ENCODE results near the gene DNAJC13. TPM values are rescaled to one million over a fixed set of nuclear protein-coding genes. Genes with fewer than 3 reads are reported as not detected.
A peak's percentile ranks its signal among the peaks of the same experiment; 100 is the strongest.

DNAJC13 gene
- total RNA-seq, 2 donors from 2014 or later, result 47.9 to 49.4 TPM

- ATAC-seq (no peak), DNase-seq (no peak)
- intact Hi-C loops (cut with DNase I, micrococcal nuclease), result no loop called here
Measured at GRCh38 chr3:132456136-132456535, 38.8 kb downstream of the DNAJC13 start.

DNA sequence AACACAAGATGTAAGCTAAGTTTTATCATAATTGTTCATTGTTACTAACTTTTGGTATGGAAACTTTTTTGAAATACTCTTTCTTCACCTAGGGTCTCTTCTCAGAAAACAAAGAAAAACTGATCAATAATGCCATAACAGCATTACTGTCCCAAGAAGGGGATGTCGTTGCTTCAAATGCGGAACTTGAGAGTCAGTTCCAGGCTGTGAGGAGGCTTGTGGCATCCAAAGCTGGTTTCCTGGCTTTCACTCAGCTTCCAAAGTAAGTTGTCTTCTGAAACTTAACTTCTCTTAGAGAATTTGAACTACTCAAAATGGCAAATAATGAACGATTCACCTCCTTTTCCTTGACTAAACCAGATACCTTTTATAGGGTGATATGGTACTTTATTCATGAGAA is 39.3 kb downstream of the DNAJC13 start:
- ATAC-seq (no peak), DNase-seq (no peak)
- intact Hi-C loops (cut with DNase I, micrococcal nuclease), result no loop called here

DNA sequence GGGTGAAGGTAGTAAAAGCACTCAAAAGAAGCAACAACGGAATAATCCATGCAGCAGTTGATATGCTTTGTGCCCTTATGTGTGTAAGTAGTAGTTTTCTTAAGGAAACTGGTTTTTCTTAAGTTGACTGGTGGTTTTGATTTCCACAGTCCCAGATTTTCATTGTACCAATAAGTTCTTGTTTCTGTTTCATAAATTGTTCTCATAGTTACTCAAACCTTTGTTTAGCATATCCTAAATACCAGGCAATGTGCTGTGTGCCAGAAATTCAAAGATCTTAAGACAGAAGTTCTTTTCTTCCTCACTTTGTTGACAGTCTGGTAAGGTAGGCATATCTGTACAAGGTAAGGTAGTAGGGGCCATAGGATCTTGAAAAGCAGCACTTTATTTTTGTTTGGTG is 40.0 kb downstream of the DNAJC13 start:
- ATAC-seq (no peak), DNase-seq (no peak)
- intact Hi-C loops (cut with DNase I, micrococcal nuclease), result no loop called here

GRCh38 chr3:132459551-132459950 is 42.2 kb downstream of the DNAJC13 start:
- DNase-seq, result no peak
- ATAC-seq, result no peak
- intact Hi-C loops (cut with DNase I, micrococcal nuclease), result no loop called here

- no peak for DNase-seq
- intact Hi-C loops (cut with DNase I, micrococcal nuclease), result no loop called here
- no peak for ATAC-seq
Measured at GRCh38 chr3:132461544-132461943, 44.2 kb downstream of the DNAJC13 start.

DNA sequence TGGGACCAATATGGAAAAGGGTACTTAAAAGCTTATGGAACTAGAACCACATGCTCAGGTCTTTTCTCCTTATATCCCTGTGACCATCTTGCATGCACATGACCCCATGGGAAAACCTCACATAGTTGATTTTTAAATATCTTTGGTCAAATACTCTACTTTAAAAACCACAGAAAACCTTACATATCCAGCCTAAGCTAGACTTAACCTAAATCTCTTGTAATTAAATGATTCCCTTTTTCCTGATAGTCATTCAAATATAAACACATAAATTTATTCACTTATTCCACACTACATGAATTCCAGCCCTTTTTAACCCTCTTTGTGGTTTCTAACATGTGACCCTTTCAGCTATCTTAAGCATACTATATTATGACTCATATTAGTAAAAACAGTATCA is 46.8 kb downstream of the DNAJC13 start:
- ATAC-seq (no peak), DNase-seq (no peak)
- intact Hi-C loops (cut with DNase I, micrococcal nuclease), result no loop called here

DNA sequence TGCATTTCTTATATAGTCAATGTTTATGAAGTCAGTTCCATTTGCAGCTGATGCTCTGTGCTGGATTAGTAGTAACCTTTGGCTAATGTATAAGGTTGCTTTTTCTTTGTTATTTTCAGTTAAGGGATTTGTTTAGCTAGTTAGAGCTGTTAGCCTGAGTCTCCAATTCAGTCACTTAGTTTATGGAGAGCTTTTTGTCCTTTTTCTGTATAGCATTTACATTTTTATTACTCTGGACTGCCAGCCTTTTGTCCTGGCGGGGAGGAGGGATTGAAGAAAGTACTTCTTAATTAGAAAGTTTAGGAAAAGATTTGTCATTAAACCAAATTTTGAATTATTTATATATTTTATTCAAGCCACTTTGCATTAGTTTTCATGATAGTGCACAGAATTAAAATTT is 52.0 kb downstream of the DNAJC13 start:
- intact Hi-C loops (cut with DNase I, micrococcal nuclease), result no loop called here
- DNase-seq (no peak), ATAC-seq (no peak)

GRCh38 chr3:132486099-132486498 is 68.8 kb downstream of the DNAJC13 start:
- ATAC-seq, result no peak
- intact Hi-C loops (cut with DNase I, micrococcal nuclease), result no loop called here
- DNase-seq, result no peak

DNA sequence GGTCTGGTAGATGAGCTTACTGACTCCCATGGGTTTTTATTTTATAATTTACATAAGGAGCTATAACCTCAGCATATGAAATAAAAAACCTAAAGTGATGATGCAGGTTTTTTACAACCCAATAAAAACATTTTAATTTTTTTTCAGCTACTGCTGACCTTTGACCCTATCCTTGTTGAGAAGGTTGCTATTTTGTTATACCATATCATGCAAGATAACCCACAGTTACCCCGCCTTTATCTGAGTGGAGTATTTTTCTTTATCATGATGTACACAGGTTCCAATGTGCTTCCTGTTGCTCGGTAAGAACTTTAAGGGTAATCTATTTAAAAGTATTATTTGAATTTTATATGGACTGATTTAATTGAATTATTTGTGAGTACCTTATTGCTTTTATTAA is 70.8 kb downstream of the DNAJC13 start:
- ATAC-seq (peak; percentile 97), DNase-seq (no peak)
- intact Hi-C loops (cut with DNase I, micrococcal nuclease), result no loop called here

DNA sequence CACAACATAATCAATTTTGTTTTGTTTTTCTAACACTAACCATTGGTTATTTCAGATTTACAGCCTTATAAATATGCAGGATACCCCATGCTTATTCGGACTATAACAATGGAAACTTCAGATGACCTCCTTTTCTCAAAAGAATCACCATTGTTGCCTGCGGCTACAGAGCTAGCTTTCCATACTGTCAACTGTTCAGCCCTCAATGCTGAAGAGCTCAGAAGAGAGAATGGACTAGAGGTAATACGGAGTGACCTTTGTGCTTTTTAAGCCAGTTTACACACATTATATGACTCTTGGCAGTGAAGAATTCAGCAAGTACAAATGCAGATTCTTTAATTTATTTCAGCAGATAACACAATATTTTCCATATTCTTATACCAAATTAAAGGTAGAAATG is 81.8 kb downstream of the DNAJC13 start:
- peak; percentile 88 for ATAC-seq
- DNase-seq, result no peak
- intact Hi-C loops (cut with DNase I, micrococcal nuclease), result no loop called here

- no peak for DNase-seq
- no peak for ATAC-seq
- intact Hi-C loops (cut with DNase I, micrococcal nuclease), result no loop called here
Measured at GRCh38 chr3:132503559-132503958, 86.3 kb downstream of the DNAJC13 start.

DNA sequence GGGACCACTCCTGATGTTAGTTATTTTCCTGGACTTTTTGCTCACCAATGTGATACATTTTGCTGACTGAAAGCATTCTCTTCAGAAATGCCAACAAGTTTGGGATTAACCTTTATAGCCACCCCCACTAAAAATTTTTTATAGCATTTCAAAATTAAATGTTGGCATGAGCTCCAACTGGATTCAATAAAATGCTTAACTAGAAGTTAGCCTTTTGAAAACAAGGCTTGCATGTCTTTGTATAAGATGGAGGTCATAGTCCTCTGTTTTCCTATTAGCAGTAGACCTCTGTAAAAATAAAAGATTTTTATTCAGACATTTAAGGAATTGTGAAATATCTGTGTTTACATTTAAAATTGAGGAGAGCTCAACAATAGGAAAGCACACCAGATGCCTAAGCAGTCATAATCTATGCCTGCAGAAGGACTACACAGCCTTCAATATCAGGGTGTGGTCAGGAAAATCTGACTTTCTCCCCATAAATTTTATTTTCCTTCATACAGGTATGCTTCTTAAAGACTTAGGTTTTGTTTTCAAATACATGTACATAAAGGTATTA is 87.2 kb downstream of the DNAJC13 start:
- intact Hi-C loops (cut with DNase I, micrococcal nuclease), result no loop called here
- no peak for DNase-seq
- peak; percentile 60 for ATAC-seq

DNA sequence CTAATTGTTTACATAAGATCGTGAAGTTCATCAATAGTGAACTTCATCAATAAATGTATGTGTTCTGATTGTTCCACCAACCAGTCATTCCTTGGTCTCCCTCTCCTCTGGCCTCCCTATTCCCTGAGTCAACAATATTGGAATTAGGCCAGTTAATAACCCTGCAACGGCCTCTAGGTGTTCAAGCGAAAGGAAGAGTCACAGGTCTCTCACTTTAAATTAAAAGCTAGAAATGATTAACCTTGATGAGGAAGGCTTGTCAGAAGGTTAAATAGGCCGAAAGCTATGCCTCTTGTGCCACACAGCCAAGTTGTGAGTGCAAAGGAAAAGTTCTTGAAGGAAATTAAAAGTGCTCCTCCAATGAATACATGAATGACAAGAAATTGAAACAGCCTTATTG is 90.4 kb downstream of the DNAJC13 start:
- intact Hi-C loops (cut with DNase I, micrococcal nuclease), result no loop called here

GRCh38 chr3:132509096-132509495 is 91.8 kb downstream of the DNAJC13 start:
- intact Hi-C loops (cut with DNase I, micrococcal nuclease), result no loop called here
- ATAC-seq, result no peak
- DNase-seq, result no peak

More for the DNA sequence above, 90.4 kb downstream of the DNAJC13 start:
- DNase-seq (no peak), ATAC-seq (peak; percentile 85)

GRCh38 chr3:132509506-132509905 is 92.2 kb downstream of the DNAJC13 start:
- DNase-seq, result no peak
- intact Hi-C loops (cut with DNase I, micrococcal nuclease), result no loop called here
- ATAC-seq, result no peak

- ATAC-seq, result no peak
- intact Hi-C loops (cut with DNase I, micrococcal nuclease), result no loop called here
- DNase-seq, result no peak
Measured at GRCh38 chr3:132513057-132513456, 95.8 kb downstream of the DNAJC13 start.

DNA sequence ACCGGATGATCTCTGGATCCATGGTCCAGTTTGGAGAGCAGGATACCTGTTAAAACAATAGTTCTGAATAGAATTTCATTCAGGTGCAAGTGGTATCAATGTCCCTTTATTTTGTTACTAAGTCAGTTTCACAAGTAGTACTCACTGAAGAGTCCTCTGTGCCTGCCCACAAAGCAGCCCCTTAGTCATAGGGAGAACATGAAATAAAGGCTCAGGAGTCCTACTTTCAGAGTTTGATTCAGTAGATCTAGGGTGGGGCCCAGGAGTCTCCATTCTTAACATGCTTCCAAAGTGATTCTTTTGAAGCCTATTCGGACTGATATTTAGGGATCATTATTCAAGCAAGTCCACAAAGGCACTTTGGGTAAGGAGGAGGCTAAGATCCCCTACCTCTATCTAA is 100.0 kb downstream of the DNAJC13 start:
- DNase-seq (no peak), ATAC-seq (no peak)
- intact Hi-C loops (cut with DNase I, micrococcal nuclease), result no loop called here

DNA sequence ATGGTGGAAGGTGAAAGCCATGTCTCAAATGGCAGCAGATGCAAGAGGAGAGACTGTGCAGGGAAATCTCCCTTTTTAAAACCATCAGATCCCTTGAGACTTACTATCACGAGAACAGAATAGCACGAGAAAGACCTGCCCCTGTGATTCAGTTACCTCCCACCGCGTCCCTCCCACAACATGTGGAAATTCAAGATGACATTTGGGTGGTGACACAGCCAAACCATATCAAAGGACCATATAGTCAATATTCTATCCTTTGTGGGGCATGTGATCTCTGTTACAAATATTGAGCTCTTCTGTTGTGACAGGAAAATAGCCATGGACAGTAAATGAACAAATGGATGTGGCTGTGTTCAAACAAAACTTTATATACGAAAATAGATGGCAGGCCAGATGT is 102.6 kb downstream of the DNAJC13 start:
- no peak for DNase-seq
- intact Hi-C loops (cut with DNase I, micrococcal nuclease), result no loop called here

DNA sequence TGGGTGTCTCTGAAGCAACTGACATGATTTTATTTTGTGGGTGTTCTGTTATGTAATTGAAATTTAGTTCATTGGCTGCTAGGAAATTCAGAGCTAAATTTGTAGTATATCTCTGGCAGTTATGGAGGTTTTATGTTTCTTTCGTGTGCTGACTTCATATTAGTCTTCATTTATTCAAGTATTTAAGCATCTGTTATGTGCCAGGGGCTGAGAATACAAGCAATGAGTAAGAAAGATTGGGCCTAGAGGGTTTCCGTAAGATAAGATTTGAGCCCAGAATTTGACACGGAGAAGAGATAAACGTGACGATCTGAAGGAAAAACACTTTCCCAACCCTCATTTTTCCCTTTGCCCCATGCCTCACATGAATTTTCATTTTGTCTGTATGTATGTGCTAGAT is 104.6 kb downstream of the DNAJC13 start:
- DNase-seq (no peak), ATAC-seq (no peak)
- intact Hi-C loops (cut with DNase I, micrococcal nuclease), result no loop called here

More for the DNA sequence above, 102.6 kb downstream of the DNAJC13 start:
- no peak for ATAC-seq

GRCh38 chr3:132522353-132522752 is 105.1 kb downstream of the DNAJC13 start:
- intact Hi-C loops (cut with DNase I, micrococcal nuclease), result no loop called here
- ATAC-seq (no peak), DNase-seq (no peak)

DNA sequence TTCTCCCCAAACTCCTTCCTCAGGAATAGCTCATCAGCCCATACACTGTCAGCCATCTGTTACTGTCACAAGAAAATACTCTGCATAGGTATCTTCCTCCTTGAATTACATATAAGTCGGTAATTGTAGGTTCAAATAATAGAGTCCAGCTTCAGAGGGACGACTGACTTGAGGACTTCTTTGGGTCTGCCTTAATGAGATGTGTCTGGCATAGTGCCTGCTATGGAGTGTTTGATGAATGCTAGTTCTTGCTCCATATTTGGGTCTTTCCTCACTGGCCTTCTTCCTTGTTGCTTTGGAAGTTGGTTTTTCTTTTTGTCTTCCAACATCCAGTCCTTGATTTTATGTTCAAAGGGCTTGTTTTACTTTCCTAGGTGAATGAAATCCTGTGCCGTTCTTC is 113.3 kb downstream of the DNAJC13 start:
- intact Hi-C loops (cut with DNase I, micrococcal nuclease), result no loop called here
- ATAC-seq (no peak), DNase-seq (no peak)
